ENCODE measurements around the gene AP4E1. TPM values are rescaled to one million over a fixed set of nuclear protein-coding genes. Genes with fewer than 3 reads are reported as not detected.

Gene AP4E1
- total RNA-seq, 4 donors from 2014 or later: 9.9 to 13.2 (median 10.6) TPM

- DNase-seq (ENCODE audit: extremely low spot score): peak; percentile 79
- Histone ChIP-seq H3K36me3 (no peaks in the 10 kb centered on the region), H3K4me3 (no peak overlapping the region), H3K4me1 (peaks cover 15 to 67% (median 48%) of the 10 kb centered on the region in 4 donors), H3K9me3 (no peaks in the 10 kb centered on the region), H3K27me3 (no peaks in the 10 kb centered on the region), H3K27ac (replicated peaks in 1 of 4) (no peak overlapping the region)
- TF ChIP-seq CTCF (IDR thresholded peaks at IDR 0.05): no peak
- TF ChIP-seq POLR2A (IDR thresholded peaks at IDR 0.05; ENCODE audit: low read depth): no peak
- no peak for TF ChIP-seq EP300 (IDR thresholded peaks at IDR 0.05)
- intact Hi-C loops (cut with DNase I): no loop called here
Measured at GRCh38 chr15:51048308-51048707, 139.8 kb downstream of the AP4E1 start.

- no peak overlapping the region for H3K4me3 ChIP-seq
- H3K9me3 ChIP-seq: no peaks in the 10 kb centered on the region
- TF ChIP-seq EP300 (IDR thresholded peaks at IDR 0.05): no peak
- WGBS: 68% methylated on average over 2 of the region's 2 CpGs
- H3K27ac ChIP-seq (replicated peaks in 1 of 4): no peak overlapping the region
- no peaks in the 10 kb centered on the region for H3K27me3 ChIP-seq
- no peaks in the 10 kb centered on the region for H3K36me3 ChIP-seq
- peaks cover 15 to 61% (median 46%) of the 10 kb centered on the region in 4 donors for H3K4me1 ChIP-seq
- intact Hi-C loops (cut with DNase I): no loop called here
- DNase-seq (ENCODE audit: extremely low spot score): peak; percentile 47
Measured at GRCh38 chr15:51049081-51049480, 140.6 kb downstream of the AP4E1 start.

GRCh38 chr15:51051776-51052175 is 143.3 kb downstream of the AP4E1 start:
- WGBS: 28% methylated on average over 3 of the region's 3 CpGs
- TF ChIP-seq CTCF (IDR thresholded peaks at IDR 0.05) (no peak), POLR2AphosphoS5 (IDR thresholded peaks at IDR 0.05) (peak; percentile 19 to 38), EP300 (IDR thresholded peaks at IDR 0.05) (no peak)

GRCh38 chr15:51053571-51053970 is 145.1 kb downstream of the AP4E1 start:
- peaks cover 0 to 26% (median 10%) of the 10 kb centered on the region in 4 donors for H3K36me3 ChIP-seq
- no peaks in the 10 kb centered on the region for H3K9me3 ChIP-seq
- no peak overlapping the region for H3K4me3 ChIP-seq
- H3K27me3 ChIP-seq: no peaks in the 10 kb centered on the region
- peak; percentile 72 for DNase-seq (ENCODE audit: extremely low spot score)
- TF ChIP-seq CTCF (IDR thresholded peaks at IDR 0.05): no peak
- TF ChIP-seq POLR2A (IDR thresholded peaks at IDR 0.05; ENCODE audit: low read depth): no peak
- no peak for TF ChIP-seq POLR2AphosphoS5 (IDR thresholded peaks at IDR 0.05)
- TF ChIP-seq EP300 (IDR thresholded peaks at IDR 0.05): no peak
- 75% methylated on average over 1 of the region's 1 CpG for WGBS
- intact Hi-C loops (cut with DNase I): no loop called here
- H3K4me1 ChIP-seq: peaks cover 12 to 29% (median 20%) of the 10 kb centered on the region in 4 donors
- no peak overlapping the region for H3K27ac ChIP-seq (replicated peaks in 1 of 4)

More at GRCh38 chr15:51051776-51052175, 143.3 kb downstream of the AP4E1 start:
- Histone ChIP-seq H3K27me3 (no peaks in the 10 kb centered on the region), H3K36me3 (peaks cover 0 to 12% (median 1%) of the 10 kb centered on the region in 4 donors), H3K4me3 (no peak overlapping the region), H3K27ac (replicated peaks in 1 of 4) (no peak overlapping the region), H3K9me3 (no peaks in the 10 kb centered on the region), H3K4me1 (peaks cover 15 to 47% (median 35%) of the 10 kb centered on the region in 4 donors)
- intact Hi-C loops (cut with DNase I): no loop called here
- DNase-seq (ENCODE audit: extremely low spot score): peak; percentile 87

GRCh38 chr15:51054535-51054934 is 146.1 kb downstream of the AP4E1 start:
- intact Hi-C loops (cut with DNase I): no loop called here

More at GRCh38 chr15:51054535-51054934, 146.1 kb downstream of the AP4E1 start:
- no peak for DNase-seq (ENCODE audit: extremely low spot score)
- peaks cover 0 to 26% (median 10%) of the 10 kb centered on the region in 4 donors for H3K36me3 ChIP-seq
- TF ChIP-seq POLR2AphosphoS5 (IDR thresholded peaks at IDR 0.05) (no peak), POLR2A (IDR thresholded peaks at IDR 0.05; ENCODE audit: low read depth) (no peak), CTCF (IDR thresholded peaks at IDR 0.05) (no peak), EP300 (IDR thresholded peaks at IDR 0.05) (no peak)
- H3K4me1 ChIP-seq: peaks cover 11 to 20% (median 15%) of the 10 kb centered on the region in 4 donors
- no peaks in the 10 kb centered on the region for H3K27me3 ChIP-seq
- 100% methylated on average over 1 of the region's 1 CpG for WGBS
- no peaks in the 10 kb centered on the region for H3K9me3 ChIP-seq
- no peak overlapping the region for H3K27ac ChIP-seq (replicated peaks in 1 of 4)
- no peak overlapping the region for H3K4me3 ChIP-seq

Other genes with a start within 250 kb of the AP4E1 start
- gene TRPM7, start 221.9 kb upstream of the AP4E1 start, total RNA-seq: 10 to 100 TPM; 27.9 to 39.9 (median 33.9) TPM
- 100 to 1,000 TPM; 122 to 132 (median 128) TPM for gene SPPL2A, start 143.0 kb upstream of the AP4E1 start, total RNA-seq
- gene TNFAIP8L3, start 186.2 kb downstream of the AP4E1 start, total RNA-seq: 10 to 100 TPM; 13.4 to 26.4 (median 15.6) TPM

Measured in esophagus muscularis mucosa (tissue), 4 donors.